Measurements from ENCODE around the gene SNX25.

DNA sequence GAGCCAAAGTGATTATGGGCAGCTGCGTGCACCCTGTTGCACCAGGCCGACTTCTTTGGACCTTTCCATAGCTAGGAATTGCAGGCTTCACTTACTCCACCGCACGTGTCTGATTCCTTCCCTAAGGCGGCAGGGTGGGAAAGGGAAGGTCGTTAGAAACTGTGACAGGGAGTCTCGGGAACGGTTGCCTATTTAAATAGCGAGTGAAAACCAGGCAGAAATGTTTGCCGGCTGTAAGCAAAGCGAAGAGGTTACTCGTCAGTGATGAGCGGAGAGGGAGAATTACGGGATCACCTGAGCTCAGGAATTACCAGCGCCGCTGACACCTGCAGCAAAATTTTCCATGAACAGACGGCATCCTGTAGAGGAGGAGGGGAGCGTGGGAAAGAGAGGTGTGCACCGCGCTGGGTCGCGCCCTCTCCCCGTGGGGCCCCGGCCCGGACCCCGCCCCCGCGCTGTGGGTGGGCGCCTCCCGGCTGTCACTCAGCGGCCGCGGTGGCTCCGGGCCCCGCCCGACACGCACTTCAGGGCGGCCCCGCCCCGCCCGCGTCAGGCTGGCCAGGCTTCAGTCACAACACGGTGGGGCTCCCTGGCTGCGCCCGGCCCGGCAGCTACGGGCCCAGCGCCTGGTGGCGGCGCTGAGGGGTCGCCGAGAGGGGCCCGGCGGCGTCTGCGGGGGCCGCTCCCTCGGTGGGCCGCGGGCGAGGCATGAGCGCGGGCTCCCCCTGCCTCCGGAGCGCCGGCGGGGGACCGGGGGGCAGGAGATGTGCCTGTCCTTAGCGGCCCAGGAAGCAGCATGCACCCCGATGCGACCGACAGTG lies at the start of gene SNX25:
- TF ChIP-seq, protein P1, sequence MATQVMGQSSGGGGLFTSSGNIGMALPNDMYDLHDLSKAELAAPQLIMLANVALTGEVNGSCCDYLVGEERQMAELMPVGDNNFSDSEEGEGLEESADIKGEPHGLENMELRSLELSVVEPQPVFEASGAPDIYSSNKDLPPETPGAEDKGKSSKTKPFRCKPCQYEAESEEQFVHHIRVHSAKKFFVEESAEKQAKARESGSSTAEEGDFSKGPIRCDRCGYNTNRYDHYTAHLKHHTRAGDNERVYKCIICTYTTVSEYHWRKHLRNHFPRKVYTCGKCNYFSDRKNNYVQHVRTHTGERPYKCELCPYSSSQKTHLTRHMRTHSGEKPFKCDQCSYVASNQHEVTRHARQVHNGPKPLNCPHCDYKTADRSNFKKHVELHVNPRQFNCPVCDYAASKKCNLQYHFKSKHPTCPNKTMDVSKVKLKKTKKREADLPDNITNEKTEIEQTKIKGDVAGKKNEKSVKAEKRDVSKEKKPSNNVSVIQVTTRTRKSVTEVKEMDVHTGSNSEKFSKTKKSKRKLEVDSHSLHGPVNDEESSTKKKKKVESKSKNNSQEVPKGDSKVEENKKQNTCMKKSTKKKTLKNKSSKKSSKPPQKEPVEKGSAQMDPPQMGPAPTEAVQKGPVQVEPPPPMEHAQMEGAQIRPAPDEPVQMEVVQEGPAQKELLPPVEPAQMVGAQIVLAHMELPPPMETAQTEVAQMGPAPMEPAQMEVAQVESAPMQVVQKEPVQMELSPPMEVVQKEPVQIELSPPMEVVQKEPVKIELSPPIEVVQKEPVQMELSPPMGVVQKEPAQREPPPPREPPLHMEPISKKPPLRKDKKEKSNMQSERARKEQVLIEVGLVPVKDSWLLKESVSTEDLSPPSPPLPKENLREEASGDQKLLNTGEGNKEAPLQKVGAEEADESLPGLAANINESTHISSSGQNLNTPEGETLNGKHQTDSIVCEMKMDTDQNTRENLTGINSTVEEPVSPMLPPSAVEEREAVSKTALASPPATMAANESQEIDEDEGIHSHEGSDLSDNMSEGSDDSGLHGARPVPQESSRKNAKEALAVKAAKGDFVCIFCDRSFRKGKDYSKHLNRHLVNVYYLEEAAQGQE (IDR thresholded peaks at IDR 0.05; ENCODE audit: unreplicated experiment), result no peak
- no peak for TF ChIP-seq EZH2 (IDR thresholded peaks at IDR 0.05; ENCODE audit: low read depth, unreplicated experiment)
- TF ChIP-seq POLR2AphosphoS5 (IDR thresholded peaks at IDR 0.05; ENCODE audit: low read depth), result peak; percentile 66; the same call in 1 of the 2 replicates
- TF ChIP-seq, protein P2, sequence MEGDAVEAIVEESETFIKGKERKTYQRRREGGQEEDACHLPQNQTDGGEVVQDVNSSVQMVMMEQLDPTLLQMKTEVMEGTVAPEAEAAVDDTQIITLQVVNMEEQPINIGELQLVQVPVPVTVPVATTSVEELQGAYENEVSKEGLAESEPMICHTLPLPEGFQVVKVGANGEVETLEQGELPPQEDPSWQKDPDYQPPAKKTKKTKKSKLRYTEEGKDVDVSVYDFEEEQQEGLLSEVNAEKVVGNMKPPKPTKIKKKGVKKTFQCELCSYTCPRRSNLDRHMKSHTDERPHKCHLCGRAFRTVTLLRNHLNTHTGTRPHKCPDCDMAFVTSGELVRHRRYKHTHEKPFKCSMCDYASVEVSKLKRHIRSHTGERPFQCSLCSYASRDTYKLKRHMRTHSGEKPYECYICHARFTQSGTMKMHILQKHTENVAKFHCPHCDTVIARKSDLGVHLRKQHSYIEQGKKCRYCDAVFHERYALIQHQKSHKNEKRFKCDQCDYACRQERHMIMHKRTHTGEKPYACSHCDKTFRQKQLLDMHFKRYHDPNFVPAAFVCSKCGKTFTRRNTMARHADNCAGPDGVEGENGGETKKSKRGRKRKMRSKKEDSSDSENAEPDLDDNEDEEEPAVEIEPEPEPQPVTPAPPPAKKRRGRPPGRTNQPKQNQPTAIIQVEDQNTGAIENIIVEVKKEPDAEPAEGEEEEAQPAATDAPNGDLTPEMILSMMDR (conservative IDR thresholded peaks at IDR 0.05; ENCODE audit: low read depth in 2 of 2), result peak in 1 of 2 experiments; percentile 33; a peak in 2 of 4 replicates
- no peak for TF ChIP-seq STAT1 (IDR thresholded peaks at IDR 0.05; ENCODE audit: unreplicated experiment)
- TF ChIP-seq EZH2phosphoT487 (IDR thresholded peaks at IDR 0.05; ENCODE audit: unreplicated experiment), result no peak

Data from GM23338 (cell line).